H1 (cell line): Measurements from ENCODE around the gene LRRC74A. TPM values are rescaled to one million over a fixed set of nuclear protein-coding genes. Genes with fewer than 3 reads are reported as not detected.

Experiments
- CTCF ChIA-PET: fragments of 300-600 bp; sonication (Branson Sonifier 250); formaldehyde crosslinking; loops from one replicate; lab custom pipeline; 2021; ENCODE audit not compliant: partially characterized antibody; lab: Charles Lee
- POLR2A ChIA-PET: fragments of 300-600 bp; sonication (Branson Sonifier 250); formaldehyde crosslinking; loops from one replicate; lab custom pipeline; 2021; ENCODE audit warnings: inconsistent platforms; ENCODE audit not compliant: partially characterized antibody; lab: Charles Lee
- DNase-seq, 2 experiments: peaks; one replicate each; pipeline versions ENCODE4 v3.0.0 to v3.0.0-alpha.2; 2010 to 2022; ENCODE audit warnings: low spot score in 2 of 2, low read depth in 1 of 2, mixed read lengths in 1 of 2
- FAIRE-seq: peaks from 2 replicates; lab custom pipeline; 2011; peaks lifted over from hg19 to GRCh38; lab: Jason Lieb, UNC
- H2AFZ ChIP-seq: 2 replicates; pipeline ENCODE4 v1.8.1; 2012; ENCODE audit warnings: low read length, inconsistent platforms
- H2AK5ac ChIP-seq: 2 replicates; pipeline ENCODE4 v1.6.1; 2013; ENCODE audit warnings: low read depth, low read length
- H2BK120ac ChIP-seq: replicated peaks from 2 replicates; pipeline ENCODE3; 2013; ENCODE audit warnings: low read depth, low read length, inconsistent platforms
- H2BK12ac ChIP-seq: 2 replicates; pipeline ENCODE4 v1.6.1; 2013; ENCODE audit warnings: low read depth, low read length
- H2BK15ac ChIP-seq: 2 replicates; pipeline ENCODE4 v1.6.1; 2013; ENCODE audit warnings: low read length
- H2BK20ac ChIP-seq: 2 replicates; pipeline ENCODE4 v1.6.1; 2013; ENCODE audit warnings: low read length
- H2BK5ac ChIP-seq: 2 replicates; pipeline ENCODE4 v1.6.1; 2013; ENCODE audit warnings: low read depth, low read length
- H3K14ac ChIP-seq: 2 replicates; pipeline ENCODE4 v1.6.1; 2013; ENCODE audit warnings: inconsistent platforms; ENCODE audit not compliant: insufficient read length
- H3K18ac ChIP-seq: 2 replicates; pipeline ENCODE4 v1.6.1; 2013; ENCODE audit warnings: low read length; ENCODE audit errors: extremely low read depth
- H3K23ac ChIP-seq: 2 replicates; pipeline ENCODE4 v1.6.1; 2013; ENCODE audit warnings: inconsistent platforms; ENCODE audit not compliant: insufficient read length
- H3K23me2 ChIP-seq: 2 replicates; pipeline ENCODE4 v1.6.1; 2013; ENCODE audit warnings: low read depth, low read length
- H3K27ac ChIP-seq: 2 replicates; pipeline ENCODE4 v1.6.1; 2011; ENCODE audit warnings: low read depth, low read length, inconsistent platforms
- H3K27me3 ChIP-seq, 4 experiments: replicated peaks in 1 of 4; 1 replicate in 1 of 4; 2 replicates in 3 of 4; pipeline versions ENCODE4 v1.6.1 to v1.8.1; 2011 to 2013; ENCODE audit warnings: low read length in 3 of 4, mild to moderate bottlenecking in 3 of 4, inconsistent platforms in 2 of 4, mixed read lengths in 2 of 4, moderate library complexity in 1 of 4; ENCODE audit not compliant: control insufficient read depth in 3 of 4, insufficient read depth in 3 of 4; ENCODE audit errors: extremely low read depth in 1 of 4
- H3K36me3 ChIP-seq, 4 experiments: 2 replicates each; pipeline versions ENCODE4 v1.6.1 to v1.8.1; 2011 to 2013; ENCODE audit warnings: mild to moderate bottlenecking in 4 of 4, low read length in 3 of 4, moderate library complexity in 2 of 4, control low read depth in 1 of 4, inconsistent platforms in 1 of 4; ENCODE audit not compliant: insufficient read depth in 4 of 4, control insufficient read depth in 2 of 4
- H3K4ac ChIP-seq: replicated peaks from 2 replicates; pipeline ENCODE3; 2013; ENCODE audit warnings: low read length, low read depth, mixed read lengths, inconsistent platforms; ENCODE audit not compliant: insufficient read length
- H3K4me1 ChIP-seq, 4 experiments: replicated peaks in 1 of 4; 1 replicate in 1 of 4; 2 replicates in 3 of 4; pipeline versions ENCODE4 v1.6.1 to v1.8.1; 2011 to 2013; ENCODE audit warnings: low read length in 3 of 4, inconsistent platforms in 2 of 4, mixed read lengths in 1 of 4; ENCODE audit not compliant: insufficient read depth in 4 of 4, control insufficient read depth in 3 of 4
- H3K4me2 ChIP-seq, 2 experiments: 2 replicates each; pipeline versions ENCODE4 v1.6.1 to v1.8.1; 2011 to 2013; ENCODE audit warnings: low read depth in 2 of 2, low read length in 2 of 2, control low read depth in 1 of 2, inconsistent platforms in 1 of 2, mild to moderate bottlenecking in 1 of 2; ENCODE audit not compliant: insufficient read depth in 1 of 2
- H3K4me3 ChIP-seq, 4 experiments: fragments of 200-600, 300-600 bp in 1 of 4; sonication (generic), shearing (Covaris generic), sonication (Bioruptor Twin) in 1 of 4; 2 replicates each; pipeline versions ENCODE4 v1.5.1 to v1.8.1; 2011 to 2016; ENCODE audit warnings: low read length in 4 of 4, low read depth in 3 of 4, control low read depth in 2 of 4, inconsistent platforms in 2 of 4, mild to moderate bottlenecking in 2 of 4, mixed read lengths in 1 of 4, moderate library complexity in 1 of 4; ENCODE audit not compliant: insufficient read depth in 2 of 4; ENCODE audit errors: extremely low read depth in 1 of 4
- H3K56ac ChIP-seq: replicated peaks from 2 replicates; pipeline ENCODE3; 2013; ENCODE audit warnings: low read depth, mild to moderate bottlenecking, mixed read lengths, low read length, inconsistent platforms; ENCODE audit not compliant: insufficient read length
- H3K79me1 ChIP-seq: 2 replicates; pipeline ENCODE4 v1.6.1; 2013; ENCODE audit warnings: low read depth, low read length, control low read depth
- H3K79me2 ChIP-seq, 2 experiments: 2 replicates each; pipeline versions ENCODE4 v1.6.1 to v1.8.1; 2012 to 2013; ENCODE audit warnings: low read length in 2 of 2, mild to moderate bottlenecking in 2 of 2, inconsistent platforms in 1 of 2; ENCODE audit not compliant: insufficient read depth in 2 of 2, control insufficient read depth in 1 of 2
- H3K9ac ChIP-seq, 4 experiments: replicated peaks in 1 of 4; 1 replicate in 1 of 4; 2 replicates in 3 of 4; pipeline versions ENCODE4 v1.6.1 to v1.8.1; 2011 to 2013; ENCODE audit warnings: low read depth in 3 of 4, low read length in 3 of 4, control low read depth in 2 of 4, mild to moderate bottlenecking in 2 of 4, moderate library complexity in 2 of 4, inconsistent platforms in 1 of 4; ENCODE audit errors: extremely low read depth in 1 of 4
- H3K9me3 ChIP-seq, 2 experiments: 2 replicates each; pipeline versions ENCODE4 v1.6.1 to v1.8.1; 2012 to 2013; ENCODE audit warnings: mild to moderate bottlenecking in 2 of 2, moderate library complexity in 2 of 2, control low read depth in 1 of 2, inconsistent platforms in 1 of 2, low read depth in 1 of 2, low read length in 1 of 2, mixed read lengths in 1 of 2; ENCODE audit not compliant: insufficient read depth in 2 of 2
- H4K20me1 ChIP-seq, 2 experiments: replicated peaks in 1 of 2; 2 replicates each; pipeline versions ENCODE3 to v1.8.1; 2011 to 2013; ENCODE audit warnings: inconsistent platforms in 2 of 2, low read length in 2 of 2, mild to moderate bottlenecking in 1 of 2; ENCODE audit not compliant: insufficient read depth in 2 of 2, control insufficient read depth in 1 of 2
- H4K5ac ChIP-seq: 2 replicates; pipeline ENCODE4 v1.6.1; 2013; ENCODE audit warnings: low read length, low read depth, mixed read lengths, inconsistent platforms; ENCODE audit not compliant: insufficient read length
- H4K8ac ChIP-seq: 2 replicates; pipeline ENCODE4 v1.8.0; 2013; ENCODE audit warnings: mild to moderate bottlenecking, moderate library complexity, low read length, inconsistent platforms; ENCODE audit not compliant: insufficient read depth; ENCODE audit errors: extremely low read depth
- H4K91ac ChIP-seq: replicated peaks from 2 replicates; pipeline ENCODE3; 2013; ENCODE audit warnings: low read length, mixed read lengths, inconsistent platforms; ENCODE audit not compliant: insufficient read length
- BCL11A ChIP-seq, 2 experiments: IDR thresholded peaks; one replicate each; pipeline ENCODE4 v1.6.1; 2011; ENCODE audit warnings: low read depth in 2 of 2, low read length in 2 of 2, mild to moderate bottlenecking in 2 of 2
- BRCA1 ChIP-seq: IDR thresholded peaks from 2 replicates; pipeline ENCODE4 v1.6.1; 2012; ENCODE audit warnings: low read depth, low read length, improper control_type of control experiment
- CREB1 ChIP-seq: IDR thresholded peaks from 2 replicates; pipeline ENCODE4 v1.6.1; 2012; ENCODE audit warnings: inconsistent platforms
- FOSL1 ChIP-seq: IDR thresholded peaks from 2 replicates; pipeline ENCODE4 v1.6.1; 2011; ENCODE audit warnings: mild to moderate bottlenecking, low read depth, low read length, moderate library complexity; ENCODE audit not compliant: insufficient read depth
- GTF2F1 ChIP-seq: IDR thresholded peaks from 2 replicates; pipeline ENCODE4 v1.6.1; 2012; ENCODE audit warnings: low read depth, low read length, improper control_type of control experiment, borderline replicate concordance
- HDAC6 ChIP-seq: IDR thresholded peaks from one replicate; pipeline ENCODE4 v1.7.1; 2012; ENCODE audit warnings: low read depth, mild to moderate bottlenecking, inconsistent platforms, low read length, moderate library complexity
- KDM1A ChIP-seq: fragments of 200-600, 300-600 bp; sonication (generic); IDR thresholded peaks from 2 replicates; pipeline ENCODE4 v1.7.1; 2016; ENCODE audit warnings: mild to moderate bottlenecking, low read length, borderline replicate concordance
- PHF8 ChIP-seq: fragments of 200-600 bp; sonication (generic); conservative IDR thresholded peaks from 2 replicates; pipeline ENCODE4 v1.7.1; 2012; ENCODE audit warnings: low read depth, mild to moderate bottlenecking, inconsistent platforms, low read length, moderate library complexity
- POLR2A ChIP-seq, 2 experiments: IDR thresholded peaks; 1 replicate in 1 of 2; 2 replicates in 1 of 2; pipeline ENCODE4 v1.6.1; 2011; ENCODE audit warnings: low read depth in 2 of 2, low read length in 2 of 2, mild to moderate bottlenecking in 2 of 2; ENCODE audit errors: control extremely low read depth in 1 of 2
- RBBP5 ChIP-seq: IDR thresholded peaks from 2 replicates; pipeline ENCODE4 v1.7.1; 2012; ENCODE audit warnings: low read depth, mild to moderate bottlenecking, inconsistent platforms, low read length, moderate library complexity, borderline replicate concordance
- TAF7 ChIP-seq: optimal IDR thresholded peaks from 2 replicates; pipeline ENCODE3; 2011; ENCODE audit warnings: low read depth, mild to moderate bottlenecking, inconsistent platforms, low read length, moderate library complexity, borderline replicate concordance
- TEAD4 ChIP-seq: IDR thresholded peaks from 2 replicates; pipeline ENCODE4 v1.6.1; 2012; ENCODE audit warnings: low read depth, low read length, inconsistent platforms, mixed read lengths
- ZNF274 ChIP-seq: IDR thresholded peaks from 2 replicates; pipeline ENCODE4 v1.7.0; 2012; ENCODE audit warnings: low read length, borderline replicate concordance; ENCODE audit errors: extremely low read depth
- WGBS, 2 experiments: shearing (Covaris generic) in 1 of 2; methylation state at CpG; one replicate each; pipeline versions ENCODE4 v1.1.6 to v1.1.7; 2013 to 2015; ENCODE audit warnings: low lambda C conversion rate in 2 of 2, mixed read lengths in 2 of 2, inconsistent platforms in 1 of 2, low coverage in 1 of 2, missing lambda C conversion rate in 1 of 2; ENCODE audit not compliant: insufficient replicate concordance in 2 of 2, insufficient coverage in 1 of 2, insufficient read length in 1 of 2; ENCODE audit errors: extremely low coverage in 1 of 2, missing lambda C conversion rate in 1 of 2; 5-methylcytosine and 5-hydroxymethylcytosine counted together
- polyA plus RNA-seq, 7 experiments: library from polyadenylated mRNA; depleted of rRNA in 3 of 7; stranded (reverse) in 5 of 7; unstranded in 2 of 7; fragments of >200 nt in 5 of 7; fragments of 200-250 nt in 2 of 7; gene quantifications; 1 replicate in 5 of 7; 2 replicates in 1 of 7; 4 replicates in 1 of 7; pipeline versions ENCODE4 v1.2.1 to v1.2.3, GENCODE V29; 2011 to 2013; ENCODE audit warnings: missing spikeins in 2 of 7, mixed read lengths in 2 of 7
- total RNA-seq: library from RNA; stranded (reverse); fragmentation: NEBNext Ultra II Directional; extraction: Animal tissue kit (Norgen Biotek cat#: 25700); gene quantifications from 2 replicates; pipeline ENCODE4 v1.2.1, GENCODE V29; 2021
- TF ChIP-seq, protein P1 (sequence below): IDR thresholded peaks from 2 replicates; pipeline ENCODE4 v1.6.1; 2011; ENCODE audit warnings: low read depth, mild to moderate bottlenecking, low read length; ENCODE audit not compliant: insufficient read depth

LRRC74A gene
- total and polyA plus RNA-seq, 2 of the 8 experiments (the other 6 are each of a cell fraction or from before 2014, with no cell fraction given), result not detected

DNA sequence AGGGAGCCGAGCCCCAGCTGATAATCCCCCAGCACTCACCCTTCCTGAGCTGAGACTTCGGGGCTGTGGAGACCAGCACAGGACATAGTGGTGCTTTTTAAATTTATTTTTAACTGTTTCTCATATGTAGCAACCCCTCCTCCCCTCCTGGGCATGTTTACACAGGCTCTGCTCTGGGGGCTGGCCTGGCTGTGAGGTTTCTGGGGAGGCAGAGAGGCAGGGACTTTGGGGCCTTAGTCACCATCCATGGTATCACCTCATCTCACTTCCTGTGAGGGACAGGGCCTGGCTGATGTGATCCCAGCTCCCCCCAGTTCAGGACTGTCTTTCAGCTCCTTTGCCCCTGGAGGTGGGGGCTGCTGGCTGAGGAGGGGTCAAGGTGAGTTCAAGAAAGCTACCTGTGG, 44.6 kb upstream of the LRRC74A start:
- H3K79me1 ChIP-seq, result no peaks in the 10 kb centered on the region
- no peaks in the 10 kb centered on the region for H3K27me3 ChIP-seq
- peaks cover 5 to 17% (median 7%) of the 10 kb centered on the region in 4 experiments; a peak in 4 of 8 replicates for H3K36me3 ChIP-seq
- H3K56ac ChIP-seq, result no peak overlapping the region
- H3K4me1 ChIP-seq, result peaks cover 0 to 5% (median 2%) of the 10 kb centered on the region in 4 experiments; a peak in 1 of 7 replicates
- no peak overlapping the region for H4K8ac ChIP-seq
- H3K27ac ChIP-seq, result no peak overlapping the region
- no peak overlapping the region for H3K14ac ChIP-seq
- no peak overlapping the region for H3K4me3 ChIP-seq
- H3K4ac ChIP-seq, result no peak overlapping the region
- DNase-seq, result no peak
- ChIA-PET POLR2A (interaction anchor here (0.9 to 3.2 kb wide), 7 partner anchors 9 to 62 kb away, joined by 3 to 20 read pairs (median 5); partner anchors contain the start of gene ANGEL1), CTCF (interaction anchor here (1.3 to 13.7 kb wide), 9 partner anchors 10 to 289 kb away, joined by 3 to 234 read pairs (median 4); partner anchors contain the start of gene VASH1)
- FAIRE-seq, result no peak
- H2BK20ac ChIP-seq, result no peak overlapping the region
- H3K9ac ChIP-seq, result no peak overlapping the region
- H2AK5ac ChIP-seq, result no peak overlapping the region
- no peak overlapping the region for H3K4me2 ChIP-seq
- no peak overlapping the region for H2BK12ac ChIP-seq
- no peaks in the 10 kb centered on the region for H3K9me3 ChIP-seq
- H2BK5ac ChIP-seq, result no peak overlapping the region
- no peak overlapping the region for H2BK120ac ChIP-seq
- no peaks in the 10 kb centered on the region for H3K79me2 ChIP-seq
- H4K5ac ChIP-seq, result no peak overlapping the region
- peaks cover 2 to 4% of the 10 kb centered on the region in 2 experiments for H4K20me1 ChIP-seq
- no peak overlapping the region for H2BK15ac ChIP-seq
- no peak overlapping the region for H3K18ac ChIP-seq
- no peak overlapping the region for H3K23ac ChIP-seq
- H2AFZ ChIP-seq, result no peak overlapping the region
- no peak overlapping the region for H4K91ac ChIP-seq
- H3K23me2 ChIP-seq, result no peaks in the 10 kb centered on the region
- 91% methylated on average over 2 of the region's 2 CpGs; no CpG with 5 or more reads in 1 of the 2 experiments for WGBS, 2 experiments
- TF ChIP-seq CREB1, result no peak
- TF ChIP-seq TEAD4, result no peak
- no peak for TF ChIP-seq GTF2F1
- no peak for TF ChIP-seq BCL11A (IDR thresholded peaks at IDR 0.05; ENCODE audit: low read depth in 2 of 2, low read length in 2 of 2)
- no peak for TF ChIP-seq KDM1A
- TF ChIP-seq PHF8, result no peak
- TF ChIP-seq RBBP5, result no peak
- TF ChIP-seq FOSL1, result no peak
- no peak for TF ChIP-seq TAF7
- no peak for TF ChIP-seq BRCA1
- TF ChIP-seq, protein P1, sequence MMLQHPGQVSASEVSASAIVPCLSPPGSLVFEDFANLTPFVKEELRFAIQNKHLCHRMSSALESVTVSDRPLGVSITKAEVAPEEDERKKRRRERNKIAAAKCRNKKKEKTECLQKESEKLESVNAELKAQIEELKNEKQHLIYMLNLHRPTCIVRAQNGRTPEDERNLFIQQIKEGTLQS, result no peak
- TF ChIP-seq ZNF274, result no peak
- no peak for TF ChIP-seq HDAC6
- TF ChIP-seq POLR2A (IDR thresholded peaks at IDR 0.05; ENCODE audit: control extremely low read depth in 1 of 2, low read depth in 2 of 2, low read length in 2 of 2), result no peak
